GM06990 (cell line): Measurements from ENCODE around the gene NMS.
A peak's percentile ranks its signal among the peaks of the same experiment; 100 is the strongest.

ENCODE experiments used
- DNase-seq: peaks from one replicate; pipeline ENCODE4 v3.0.0-alpha.2; 2011; ENCODE audit not compliant: insufficient read length; ENCODE audit errors: extremely low read depth
- H3K27me3 ChIP-seq: replicated peaks from 2 replicates; pipeline ENCODE4 v1.6.0; 2011; ENCODE audit warnings: low read length; ENCODE audit not compliant: control insufficient read depth, insufficient read depth
- H3K36me3 ChIP-seq: 2 replicates; pipeline ENCODE4 v1.5.1; 2011; ENCODE audit warnings: low read length; ENCODE audit not compliant: control insufficient read depth, insufficient read depth
- H3K4me3 ChIP-seq: replicated peaks from 2 replicates; pipeline ENCODE4 v1.5.1; 2011; ENCODE audit warnings: low read depth, mild to moderate bottlenecking, control low read depth, low read length
- CTCF ChIP-seq: IDR thresholded peaks from 2 replicates; pipeline ENCODE4 v1.5.1; 2011; ENCODE audit warnings: low read length, control low read depth, mild to moderate bottlenecking, inconsistent platforms; ENCODE audit not compliant: insufficient read depth, poor library complexity, severe bottlenecking

NMS gene

GRCh38 chr2:100460904-100461530 is 9.3 kb upstream of the NMS start:
- H3K36me3 ChIP-seq, result no peaks in the 10 kb centered on the region
- no peak overlapping the region for H3K4me3 ChIP-seq
- TF ChIP-seq CTCF, result no peak
- H3K27me3 ChIP-seq, result no peaks in the 10 kb centered on the region
- no peak for DNase-seq

GRCh38 chr2:100470898-100471514 is 724 bp downstream of the NMS start:
- H3K27me3 ChIP-seq, result no peaks in the 10 kb centered on the region; the same call in 1 of the 2 replicates
- DNase-seq, result no peak
- no peaks in the 10 kb centered on the region for H3K36me3 ChIP-seq
- no peak overlapping the region for H3K4me3 ChIP-seq
- TF ChIP-seq CTCF, result no peak

GRCh38 chr2:100476606-100477005 is 6.3 kb downstream of the NMS start:
- Histone ChIP-seq H3K4me3 (no peak overlapping the region), H3K36me3 (no peaks in the 10 kb centered on the region), H3K27me3 (no peaks in the 10 kb centered on the region; the same call in 1 of the 2 replicates)
- DNase-seq, result no peak
- TF ChIP-seq CTCF, result no peak

GRCh38 chr2:100482741-100483140 is 12.5 kb downstream of the NMS start:
- no peak for DNase-seq
- TF ChIP-seq CTCF, result peak; percentile 59
- no peaks in the 10 kb centered on the region for H3K36me3 ChIP-seq
- no peak overlapping the region for H3K4me3 ChIP-seq
- H3K27me3 ChIP-seq, result no peaks in the 10 kb centered on the region; the same call in 1 of the 2 replicates

- DNase-seq, result no peak
- no peak overlapping the region for H3K4me3 ChIP-seq
- no peaks in the 10 kb centered on the region for H3K36me3 ChIP-seq
- no peak for TF ChIP-seq CTCF
- H3K27me3 ChIP-seq, result no peaks in the 10 kb centered on the region; the same call in 1 of the 2 replicates
Measured at GRCh38 chr2:100483895-100484294, 13.6 kb downstream of the NMS start.
